GM18868 (cell line): ENCODE measurements around the gene NFILZ.

Experiments used
- ATAC-seq: cut with Tn5 transposase; IDR thresholded peaks from one replicate; pipeline ENCODE4 v1.9.1; 2021; ENCODE audit warnings: mild to moderate bottlenecking, moderate library complexity; ENCODE audit not compliant: unreplicated experiment

The NFILZ gene

GRCh38 chr19:8641221-8641907 lies 10.9 kb downstream of the NFILZ start:
- ATAC-seq = no peak

DNA sequence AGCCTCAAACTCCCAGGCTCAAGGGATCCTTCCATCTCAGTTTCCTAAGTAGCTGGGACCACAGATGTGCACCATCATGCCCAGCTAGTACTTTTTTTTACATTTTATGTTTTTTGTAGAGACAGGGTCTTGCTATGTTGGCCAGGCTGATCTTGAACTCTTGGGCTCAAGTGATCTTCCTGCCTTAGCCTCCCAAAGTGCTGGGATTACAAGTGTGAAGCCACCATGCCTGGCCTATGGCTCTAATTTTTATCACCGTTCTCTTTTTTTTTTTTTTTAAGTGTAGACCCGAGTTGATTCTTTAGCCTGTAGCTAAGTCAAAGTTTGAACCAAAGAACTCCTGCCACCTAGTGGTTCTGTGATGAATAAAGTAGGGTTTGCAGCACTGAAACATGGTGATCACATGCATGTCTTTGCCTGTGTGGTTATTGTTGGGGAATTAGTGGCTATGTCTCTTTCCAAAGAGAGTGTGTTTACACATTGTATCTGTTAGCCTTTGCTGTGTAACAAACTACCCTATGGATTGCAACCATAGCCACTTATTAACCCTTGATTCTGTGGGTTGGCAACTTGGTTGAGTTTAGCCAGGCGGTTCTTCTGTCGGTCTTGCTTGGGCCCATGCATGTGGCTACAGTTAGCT lies 11.6 kb downstream of the NFILZ start:
- no peak for ATAC-seq

GRCh38 chr19:8642561-8642960 lies 12.1 kb downstream of the NFILZ start:
- no peak for ATAC-seq

- ATAC-seq = no peak
Observed at GRCh38 chr19:8643860-8644653, 13.6 kb downstream of the NFILZ start.

DNA sequence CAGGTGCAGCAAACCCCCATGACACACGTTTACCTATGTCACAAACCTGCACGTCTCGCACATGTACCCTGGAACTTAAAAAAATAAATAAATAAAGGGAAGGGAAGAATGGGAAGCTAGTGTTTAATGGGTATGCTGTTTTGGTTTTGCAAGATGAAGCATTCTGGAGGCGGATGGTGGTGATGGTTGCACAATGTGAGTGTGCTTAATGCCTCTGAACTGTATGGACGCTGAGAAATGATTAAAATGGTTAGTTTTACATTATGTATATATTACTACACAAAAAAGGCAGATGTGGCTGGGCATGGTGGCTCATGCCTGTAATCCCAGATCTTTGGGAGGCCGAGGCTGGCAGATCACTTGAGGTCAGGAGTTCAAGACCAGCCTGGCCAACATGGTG lies 17.8 kb downstream of the NFILZ start:
- no peak for ATAC-seq

- no peak for ATAC-seq
Observed at GRCh38 chr19:8654591-8655339, 24.3 kb downstream of the NFILZ start.

- no peak for ATAC-seq
Observed at GRCh38 chr19:8655340-8655709, 24.9 kb downstream of the NFILZ start.

DNA sequence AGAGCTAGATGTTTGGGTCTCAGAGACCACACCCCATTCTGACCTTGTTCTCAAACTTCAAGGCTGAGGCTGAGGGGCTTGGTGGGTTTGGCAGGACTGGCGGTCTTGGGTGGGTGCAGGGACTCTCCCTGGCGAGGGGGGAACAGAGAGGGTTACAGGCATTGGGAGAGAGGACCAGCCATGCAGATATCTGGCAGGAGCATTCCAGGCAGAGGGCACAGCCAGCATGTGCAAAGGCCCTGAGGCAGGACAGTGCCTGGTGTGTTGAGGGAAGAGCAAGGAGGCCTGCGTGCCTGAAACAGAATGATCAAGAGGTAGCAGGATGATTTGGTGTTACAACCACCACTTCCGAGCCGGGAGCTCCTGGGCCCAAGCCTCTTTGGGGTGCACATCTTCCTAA lies 27.4 kb downstream of the NFILZ start:
- no peak for ATAC-seq

GRCh38 chr19:8659905-8660304 lies 29.5 kb downstream of the NFILZ start:
- ATAC-seq = no peak

DNA sequence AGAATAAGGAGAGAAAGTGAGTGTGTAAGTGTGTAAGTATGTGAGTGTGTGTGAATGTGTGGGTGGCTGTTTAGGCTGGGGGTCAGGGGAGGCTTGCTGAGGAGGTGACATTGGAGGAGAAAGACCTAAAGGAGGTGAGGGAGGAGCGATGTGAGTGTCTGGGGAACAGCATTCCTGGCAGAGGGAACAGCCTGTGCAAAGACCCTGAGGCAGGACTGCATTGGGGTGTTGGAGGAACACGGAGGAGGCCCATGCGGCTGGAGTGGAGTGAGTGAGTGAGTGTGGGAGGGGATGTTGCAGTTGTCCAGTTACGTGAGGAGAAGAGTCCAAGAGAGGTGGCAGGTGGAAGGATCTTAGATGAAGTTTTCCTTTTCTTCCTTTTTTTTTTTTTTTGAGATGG lies 31.8 kb downstream of the NFILZ start:
- ATAC-seq = no peak

- ATAC-seq = no peak
Observed at GRCh38 chr19:8663920-8664670, 33.7 kb downstream of the NFILZ start.

GRCh38 chr19:8664671-8665057 lies 34.2 kb downstream of the NFILZ start:
- ATAC-seq = no peak

DNA sequence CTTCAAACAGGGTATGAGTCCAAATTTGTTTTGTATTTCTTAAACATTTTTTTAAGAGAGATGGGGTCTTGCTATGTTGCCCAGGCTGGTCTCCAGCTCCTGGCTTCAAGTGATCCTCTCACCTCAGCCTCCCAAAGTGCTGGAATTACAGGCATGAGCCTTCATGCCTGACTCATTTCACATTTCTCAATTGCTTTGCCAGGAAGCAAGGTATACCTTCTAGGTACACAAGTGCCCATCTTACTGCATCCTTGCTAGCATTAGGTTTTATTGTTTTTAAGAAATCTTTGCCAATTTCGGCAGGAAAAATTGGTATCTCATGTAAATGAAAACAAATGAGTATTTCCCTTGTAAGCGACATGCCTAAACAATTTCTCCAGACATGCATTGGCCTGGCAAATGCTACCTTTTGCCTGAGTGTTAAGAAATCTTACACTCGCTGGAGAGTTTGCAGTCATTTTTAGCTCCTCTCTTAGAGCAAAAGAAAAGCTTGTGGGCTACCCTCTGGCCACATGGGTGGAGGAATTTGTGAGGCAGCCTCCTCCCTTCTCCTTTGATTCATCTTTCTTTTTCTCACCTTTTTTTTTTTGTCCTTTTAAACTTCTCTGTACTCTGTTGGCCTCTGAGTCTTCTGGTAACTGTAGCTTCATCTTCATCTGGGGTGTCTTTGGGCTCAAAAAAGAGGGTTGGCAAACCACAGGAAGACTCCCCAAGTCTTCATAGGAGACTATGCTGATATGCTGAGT lies 35.2 kb downstream of the NFILZ start:
- ATAC-seq = no peak

GRCh38 chr19:8666814-8667405 lies 36.5 kb downstream of the NFILZ start:
- no peak for ATAC-seq

DNA sequence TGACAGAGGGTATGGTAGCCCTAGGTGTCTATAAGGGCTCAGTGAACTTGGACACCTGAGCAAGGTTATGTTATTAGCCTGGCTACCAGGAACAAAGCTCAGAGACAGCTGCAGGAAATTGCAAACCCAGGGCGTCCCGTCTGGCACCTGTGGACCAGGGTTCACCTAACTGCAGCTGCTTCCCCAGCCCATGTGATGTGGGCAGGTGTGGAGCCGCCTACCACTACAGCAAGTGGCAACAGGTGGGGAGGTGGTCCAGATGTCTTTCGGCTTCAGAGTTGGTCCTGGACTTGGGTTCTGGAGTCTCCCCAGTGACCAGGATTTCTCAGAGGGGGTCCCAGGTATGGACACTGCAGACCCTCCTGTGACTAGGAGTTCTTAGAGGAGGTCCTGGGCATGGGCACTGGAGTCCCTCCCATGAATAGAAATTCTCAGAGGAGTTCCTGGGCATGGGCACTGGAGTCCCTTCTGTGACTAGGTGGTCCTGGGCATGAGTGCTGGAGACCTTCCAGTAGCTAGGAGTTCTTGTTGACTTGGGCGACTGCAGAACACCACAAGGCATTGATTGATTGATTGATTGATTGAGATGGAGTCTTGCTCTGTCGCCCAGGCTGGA lies 43.0 kb downstream of the NFILZ start:
- ATAC-seq = no peak

GRCh38 chr19:8675066-8675465 lies 44.6 kb downstream of the NFILZ start:
- ATAC-seq = no peak

DNA sequence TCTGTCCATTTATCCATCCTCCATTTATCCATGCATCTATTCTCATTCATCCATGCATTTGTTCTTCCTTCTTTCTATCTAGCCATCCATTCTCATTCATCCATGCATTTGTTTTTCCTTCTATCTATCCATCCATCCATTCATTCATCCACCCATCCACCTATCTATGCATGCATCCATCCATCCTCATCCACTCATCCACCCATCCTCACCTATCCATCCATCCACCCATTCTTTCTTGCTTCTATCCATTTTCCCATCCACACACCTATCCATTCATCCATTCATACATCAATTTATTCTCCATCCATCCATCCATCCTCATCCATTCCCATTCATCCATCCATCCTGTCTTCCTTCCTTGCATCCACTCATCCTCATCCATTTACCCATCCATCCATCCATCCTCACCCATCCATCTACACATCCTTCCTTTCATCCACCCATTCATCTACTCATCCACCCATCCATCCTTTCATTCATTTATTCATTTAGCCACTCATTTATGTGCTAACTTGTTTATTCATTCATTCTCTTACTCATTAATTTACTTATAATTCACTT lies 47.9 kb downstream of the NFILZ start:
- ATAC-seq = no peak
